Osteoblast (primary cell): Measurements from ENCODE around the gene IL36RN. TPM values are rescaled to one million over a fixed set of nuclear protein-coding genes. Genes with fewer than 3 reads are reported as not detected.
"Not testable (repeated sequence)": the region's sequence is repeated elsewhere in the genome, so short reads cannot be mapped to it uniquely, and the experiment has no call there.

Source experiments
- DNase-seq: peaks from one replicate; pipeline ENCODE4 v3.0.0; 2011; ENCODE audit warnings: low spot score, mixed read lengths; ENCODE audit not compliant: insufficient read length; ENCODE audit errors: missing footprints
- H2AFZ ChIP-seq: 2 replicates; pipeline ENCODE4 v1.6.0; 2011; ENCODE audit warnings: mild to moderate bottlenecking, low read length
- H3K27ac ChIP-seq: 2 replicates; pipeline ENCODE4 v1.5.1; 2011; ENCODE audit warnings: mild to moderate bottlenecking, low read depth, low read length, moderate library complexity
- H3K27me3 ChIP-seq: 2 replicates; pipeline ENCODE4 v1.6.0; 2012; ENCODE audit warnings: mild to moderate bottlenecking, control low read depth, inconsistent platforms, low read length, moderate library complexity; ENCODE audit not compliant: insufficient read depth
- H3K36me3 ChIP-seq: 2 replicates; pipeline ENCODE4 v1.5.1; 2011; ENCODE audit warnings: mild to moderate bottlenecking, low read length, control low read depth, moderate library complexity; ENCODE audit not compliant: insufficient read depth
- H3K4me1 ChIP-seq: 2 replicates; pipeline ENCODE4 v1.5.1; 2011; ENCODE audit warnings: mild to moderate bottlenecking, low read length, control low read depth, moderate library complexity; ENCODE audit not compliant: insufficient read depth
- H3K4me2 ChIP-seq: 2 replicates; pipeline ENCODE4 v1.6.0; 2011; ENCODE audit warnings: mild to moderate bottlenecking, low read length; ENCODE audit not compliant: insufficient read depth
- H3K4me3 ChIP-seq: fragments of 200-600 bp; sonication (generic); 3 replicates; pipeline ENCODE4 v1.5.1; 2012; ENCODE audit warnings: mild to moderate bottlenecking, low read length, inconsistent platforms; ENCODE audit not compliant: insufficient read depth
- H3K79me2 ChIP-seq: 2 replicates; pipeline ENCODE4 v1.6.0; 2012; ENCODE audit warnings: mild to moderate bottlenecking, low read length, control low read depth, inconsistent platforms; ENCODE audit not compliant: insufficient read depth
- H3K9me3 ChIP-seq: 2 replicates; pipeline ENCODE4 v1.5.1; 2011; ENCODE audit warnings: low read depth, low read length, control low read depth
- H4K20me1 ChIP-seq: 2 replicates; pipeline ENCODE4 v1.6.0; 2012; ENCODE audit warnings: mild to moderate bottlenecking, low read length, control low read depth; ENCODE audit not compliant: insufficient read depth
- CTCF ChIP-seq: IDR thresholded peaks from 2 replicates; pipeline ENCODE4 v1.5.1; 2011; ENCODE audit warnings: mild to moderate bottlenecking, low read depth, low read length, moderate library complexity; ENCODE audit errors: extremely low read depth
- total RNA-seq: library from RNA; depleted of rRNA; stranded (reverse); fragments of >200 nt; gene quantifications from 2 replicates; pipeline ENCODE4 v1.2.3, GENCODE V29; 2012

The IL36RN gene
- total RNA-seq, 1 donor: not detected

- H3K27ac ChIP-seq, H3K79me2 ChIP-seq, H3K4me1 ChIP-seq, H3K9me3 ChIP-seq, H3K36me3 ChIP-seq, H4K20me1 ChIP-seq, H2AFZ ChIP-seq, DNase-seq, H3K4me2 ChIP-seq, H3K4me3 ChIP-seq, H3K27me3 ChIP-seq: not testable (repeated sequence)
Measured at GRCh38 chr2:113096842-113097618, 38.0 kb downstream of the IL36RN start.

- no peak for DNase-seq
- H3K4me2 ChIP-seq: no peak overlapping the region
- no peaks in the 10 kb centered on the region for H3K4me1 ChIP-seq
- no peaks in the 10 kb centered on the region for H3K36me3 ChIP-seq
- H3K9me3 ChIP-seq: no peaks in the 10 kb centered on the region
- no peak overlapping the region for H2AFZ ChIP-seq
- peaks cover 5% of the 10 kb centered on the region for H3K27me3 ChIP-seq
- no peaks in the 10 kb centered on the region for H4K20me1 ChIP-seq
- no peaks in the 10 kb centered on the region for H3K79me2 ChIP-seq
- no peak overlapping the region for H3K4me3 ChIP-seq
- TF ChIP-seq CTCF: no peak
- H3K27ac ChIP-seq: no peak overlapping the region
Measured at GRCh38 chr2:113098041-113098440, 39.0 kb downstream of the IL36RN start.

GRCh38 chr2:113098532-113098931 is 39.5 kb downstream of the IL36RN start:
- no peaks in the 10 kb centered on the region for H3K4me1 ChIP-seq
- no peaks in the 10 kb centered on the region for H3K36me3 ChIP-seq
- H3K4me2 ChIP-seq: no peak overlapping the region
- H3K79me2 ChIP-seq: no peaks in the 10 kb centered on the region
- peaks cover under 1% of the 10 kb centered on the region for H3K27me3 ChIP-seq
- no peak overlapping the region for H2AFZ ChIP-seq
- H4K20me1 ChIP-seq: no peaks in the 10 kb centered on the region
- no peak overlapping the region for H3K4me3 ChIP-seq
- TF ChIP-seq CTCF: no peak
- no peak overlapping the region for H3K27ac ChIP-seq
- no peaks in the 10 kb centered on the region for H3K9me3 ChIP-seq
- no peak for DNase-seq

- H3K36me3 ChIP-seq: no peaks in the 10 kb centered on the region
- no peak overlapping the region for H3K27ac ChIP-seq
- no peaks in the 10 kb centered on the region for H3K27me3 ChIP-seq
- no peak overlapping the region for H3K4me2 ChIP-seq
- H3K4me3 ChIP-seq: no peak overlapping the region
- no peak overlapping the region for H2AFZ ChIP-seq
- no peaks in the 10 kb centered on the region for H4K20me1 ChIP-seq
- no peak for DNase-seq
- TF ChIP-seq CTCF: no peak
- H3K9me3 ChIP-seq: no peaks in the 10 kb centered on the region
- H3K79me2 ChIP-seq: no peaks in the 10 kb centered on the region
- no peaks in the 10 kb centered on the region for H3K4me1 ChIP-seq
Measured at GRCh38 chr2:113102133-113102532, 43.1 kb downstream of the IL36RN start.
